HL-60 (cell line): ENCODE data around the gene LPXN.

ENCODE experiments used
- POLR2AphosphoS5 ChIP-seq: IDR thresholded peaks from 2 replicates; pipeline ENCODE4 v1.6.1; 2012; ENCODE audit warnings: low read depth
- TF ChIP-seq, protein P1 (sequence below): IDR thresholded peaks from one replicate; pipeline ENCODE4 v1.5.1; 2011; ENCODE audit warnings: low read length, control low read depth, inconsistent platforms; ENCODE audit not compliant: insufficient read depth
- TF ChIP-seq, protein P2 (sequence below): IDR thresholded peaks from 2 replicates; pipeline ENCODE4 v1.6.1; 2012; ENCODE audit warnings: low read depth; ENCODE audit not compliant: insufficient replicate concordance

DNA sequence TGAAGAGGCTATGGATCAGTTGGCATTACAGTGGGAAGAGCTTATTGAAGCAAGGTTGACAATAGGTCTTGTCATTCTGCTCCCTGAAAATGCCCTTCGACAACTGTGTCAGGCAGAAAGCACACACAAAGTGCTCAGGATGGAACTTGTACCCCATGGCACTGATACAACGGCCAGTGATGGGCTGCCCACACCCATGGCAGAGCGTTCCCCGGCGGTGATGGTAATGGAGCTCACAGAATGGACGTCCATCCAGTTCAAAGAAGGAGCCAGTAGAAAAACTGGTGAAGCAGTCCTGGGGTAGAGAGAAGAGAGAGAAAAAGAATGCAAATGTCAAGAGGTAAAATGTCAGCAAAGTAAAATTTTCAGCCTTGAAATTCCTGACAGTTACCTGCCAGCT is 48.2 kb downstream of the LPXN start:
- TF ChIP-seq POLR2AphosphoS5 = no peak
- TF ChIP-seq, protein P1, sequence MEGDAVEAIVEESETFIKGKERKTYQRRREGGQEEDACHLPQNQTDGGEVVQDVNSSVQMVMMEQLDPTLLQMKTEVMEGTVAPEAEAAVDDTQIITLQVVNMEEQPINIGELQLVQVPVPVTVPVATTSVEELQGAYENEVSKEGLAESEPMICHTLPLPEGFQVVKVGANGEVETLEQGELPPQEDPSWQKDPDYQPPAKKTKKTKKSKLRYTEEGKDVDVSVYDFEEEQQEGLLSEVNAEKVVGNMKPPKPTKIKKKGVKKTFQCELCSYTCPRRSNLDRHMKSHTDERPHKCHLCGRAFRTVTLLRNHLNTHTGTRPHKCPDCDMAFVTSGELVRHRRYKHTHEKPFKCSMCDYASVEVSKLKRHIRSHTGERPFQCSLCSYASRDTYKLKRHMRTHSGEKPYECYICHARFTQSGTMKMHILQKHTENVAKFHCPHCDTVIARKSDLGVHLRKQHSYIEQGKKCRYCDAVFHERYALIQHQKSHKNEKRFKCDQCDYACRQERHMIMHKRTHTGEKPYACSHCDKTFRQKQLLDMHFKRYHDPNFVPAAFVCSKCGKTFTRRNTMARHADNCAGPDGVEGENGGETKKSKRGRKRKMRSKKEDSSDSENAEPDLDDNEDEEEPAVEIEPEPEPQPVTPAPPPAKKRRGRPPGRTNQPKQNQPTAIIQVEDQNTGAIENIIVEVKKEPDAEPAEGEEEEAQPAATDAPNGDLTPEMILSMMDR = no peak
- TF ChIP-seq, protein P2, sequence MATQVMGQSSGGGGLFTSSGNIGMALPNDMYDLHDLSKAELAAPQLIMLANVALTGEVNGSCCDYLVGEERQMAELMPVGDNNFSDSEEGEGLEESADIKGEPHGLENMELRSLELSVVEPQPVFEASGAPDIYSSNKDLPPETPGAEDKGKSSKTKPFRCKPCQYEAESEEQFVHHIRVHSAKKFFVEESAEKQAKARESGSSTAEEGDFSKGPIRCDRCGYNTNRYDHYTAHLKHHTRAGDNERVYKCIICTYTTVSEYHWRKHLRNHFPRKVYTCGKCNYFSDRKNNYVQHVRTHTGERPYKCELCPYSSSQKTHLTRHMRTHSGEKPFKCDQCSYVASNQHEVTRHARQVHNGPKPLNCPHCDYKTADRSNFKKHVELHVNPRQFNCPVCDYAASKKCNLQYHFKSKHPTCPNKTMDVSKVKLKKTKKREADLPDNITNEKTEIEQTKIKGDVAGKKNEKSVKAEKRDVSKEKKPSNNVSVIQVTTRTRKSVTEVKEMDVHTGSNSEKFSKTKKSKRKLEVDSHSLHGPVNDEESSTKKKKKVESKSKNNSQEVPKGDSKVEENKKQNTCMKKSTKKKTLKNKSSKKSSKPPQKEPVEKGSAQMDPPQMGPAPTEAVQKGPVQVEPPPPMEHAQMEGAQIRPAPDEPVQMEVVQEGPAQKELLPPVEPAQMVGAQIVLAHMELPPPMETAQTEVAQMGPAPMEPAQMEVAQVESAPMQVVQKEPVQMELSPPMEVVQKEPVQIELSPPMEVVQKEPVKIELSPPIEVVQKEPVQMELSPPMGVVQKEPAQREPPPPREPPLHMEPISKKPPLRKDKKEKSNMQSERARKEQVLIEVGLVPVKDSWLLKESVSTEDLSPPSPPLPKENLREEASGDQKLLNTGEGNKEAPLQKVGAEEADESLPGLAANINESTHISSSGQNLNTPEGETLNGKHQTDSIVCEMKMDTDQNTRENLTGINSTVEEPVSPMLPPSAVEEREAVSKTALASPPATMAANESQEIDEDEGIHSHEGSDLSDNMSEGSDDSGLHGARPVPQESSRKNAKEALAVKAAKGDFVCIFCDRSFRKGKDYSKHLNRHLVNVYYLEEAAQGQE = no peak
